Measurements from ENCODE around the gene CATSPERD. TPM values are rescaled to one million over a fixed set of nuclear protein-coding genes. Genes with fewer than 3 reads are reported as not detected.
A peak's percentile ranks its signal among the peaks of the same experiment; 100 is the strongest.

CATSPERD gene
- total and polyA plus RNA-seq, 2 of the 4 experiments (the other 2 are of a cell fraction): not detected

DNA sequence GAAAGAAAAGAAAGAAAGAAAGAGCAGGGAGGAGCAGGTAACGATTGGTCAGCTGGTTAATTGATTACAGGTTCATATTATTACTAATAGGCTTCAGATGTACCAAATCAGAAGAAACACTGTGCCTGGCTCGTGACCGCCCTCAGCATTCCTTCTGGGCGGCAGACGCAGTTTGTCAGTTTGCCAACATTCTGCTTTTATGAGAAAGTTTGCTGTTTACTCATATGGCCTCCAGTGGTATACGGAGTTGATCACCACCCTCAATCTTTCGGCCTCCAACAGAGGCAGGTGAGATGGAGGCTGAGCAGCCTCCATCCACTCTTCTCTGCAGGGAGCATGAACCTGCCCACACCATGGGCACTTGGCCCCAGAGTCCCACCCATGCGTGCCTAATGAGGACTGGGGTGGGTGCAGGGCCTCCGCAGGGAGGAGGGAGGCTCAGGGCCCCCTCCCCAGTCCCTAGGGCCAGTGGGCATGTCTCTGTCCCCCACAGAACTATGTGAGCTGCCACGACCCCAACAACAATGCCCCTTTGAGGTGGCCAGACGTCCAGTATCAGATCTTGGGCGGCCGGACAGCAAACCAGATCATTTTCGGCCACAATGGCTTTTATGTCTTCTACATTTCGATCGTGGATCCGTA lies 55.4 kb downstream of the CATSPERD start:
- H4K20me1 ChIP-seq (ENCODE audit: insufficient read depth, low read length): no peaks in the 10 kb centered on the region
- ChIA-PET POLR2A (ENCODE audit: unreplicated experiment) (no interaction called here), CTCF (no interaction called here)
- no peaks in the 10 kb centered on the region for H3K27me3 ChIP-seq (ENCODE audit: control insufficient read depth, insufficient read depth, low read length)
- no peak overlapping the region for H3K4me3 ChIP-seq (ENCODE audit: insufficient read depth, low read depth, low read length)
- no peak overlapping the region for H4K91ac ChIP-seq (ENCODE audit: insufficient read depth, low read depth, low read length)
- DNase-seq (peak; percentile 51), ATAC-seq (ENCODE audit: low read depth) (no peak)
- 70% methylated on average over 6 of the region's 17 CpGs; no CpG with 5 or more reads in 1 of the 2 experiments for WGBS, 2 experiments (ENCODE audit: extremely low coverage in 2 of 2, insufficient read length in 1 of 2)
- H3K9ac ChIP-seq (ENCODE audit: low read depth, low read length): no peak overlapping the region
- no peak overlapping the region for H4K8ac ChIP-seq (ENCODE audit: low read depth in 2 of 2, low read length in 2 of 2)
- H2BK15ac ChIP-seq (ENCODE audit: low read depth, low read length): no peak overlapping the region
- no peak overlapping the region for H2AFZ ChIP-seq (replicated peaks; ENCODE audit: low read length, poor library complexity)
- peaks cover 4% of the 10 kb centered on the region for H3K4me1 ChIP-seq (ENCODE audit: control insufficient read depth, insufficient read depth, low read length)
- intact Hi-C loops (cut with micrococcal nuclease): no loop called here
- no peak overlapping the region for H3K56ac ChIP-seq (ENCODE audit: extremely low read depth, insufficient read depth, low read length)
- dilution Hi-C loops (cut with HindIII; ENCODE audit: low sequenced_read_pairs, unreplicated experiment): no loop called here
- no peak overlapping the region for H2BK120ac ChIP-seq (ENCODE audit: low read depth, low read length)
- H3K79me1 ChIP-seq (ENCODE audit: low read depth in 1 of 2, low read length in 2 of 2): no peaks in the 10 kb centered on the region
- H2AK9ac ChIP-seq (replicated peaks; ENCODE audit: low read depth, low read length, poor library complexity): no peak overlapping the region
- H3K27ac ChIP-seq (ENCODE audit: insufficient read depth, low read length): no peak overlapping the region
- H3K4ac ChIP-seq (ENCODE audit: low read depth, low read length): no peak overlapping the region
- H2BK20ac ChIP-seq (ENCODE audit: low read depth, low read length): no peak overlapping the region
- no peak overlapping the region for H3K18ac ChIP-seq (ENCODE audit: low read depth, low read length)
- H3K14ac ChIP-seq (replicated peaks; ENCODE audit: low read depth, low read length): no peak overlapping the region
- in situ Hi-C loops (cut with MboI; ENCODE audit: low sequenced_read_pairs): no loop called here
- H3K9me1 ChIP-seq (ENCODE audit: insufficient read depth, low read length): no peaks in the 10 kb centered on the region
- H3K9me3 ChIP-seq (ENCODE audit: control insufficient read depth, insufficient read depth, low read length): no peaks in the 10 kb centered on the region
- no peaks in the 10 kb centered on the region for H3K36me3 ChIP-seq (ENCODE audit: control insufficient read depth, insufficient read depth, low read length)
- no peak overlapping the region for H2AK5ac ChIP-seq (ENCODE audit: low read depth, low read length)
- TF ChIP-seq RCOR1 (IDR thresholded peaks at IDR 0.05; ENCODE audit: insufficient replicate concordance, low read length) (no peak), NFE2L2 (IDR thresholded peaks at IDR 0.05; ENCODE audit: low read depth, low read length) (no peak), CEBPB (IDR thresholded peaks at IDR 0.05; ENCODE audit: low read depth, low read length) (no peak), MXI1 (IDR thresholded peaks at IDR 0.05; ENCODE audit: borderline replicate concordance, low read depth, low read length) (no peak), BHLHE40 (IDR thresholded peaks at IDR 0.05; ENCODE audit: low read depth, low read length) (peak; percentile 64)
- TF ChIP-seq, protein P1, sequence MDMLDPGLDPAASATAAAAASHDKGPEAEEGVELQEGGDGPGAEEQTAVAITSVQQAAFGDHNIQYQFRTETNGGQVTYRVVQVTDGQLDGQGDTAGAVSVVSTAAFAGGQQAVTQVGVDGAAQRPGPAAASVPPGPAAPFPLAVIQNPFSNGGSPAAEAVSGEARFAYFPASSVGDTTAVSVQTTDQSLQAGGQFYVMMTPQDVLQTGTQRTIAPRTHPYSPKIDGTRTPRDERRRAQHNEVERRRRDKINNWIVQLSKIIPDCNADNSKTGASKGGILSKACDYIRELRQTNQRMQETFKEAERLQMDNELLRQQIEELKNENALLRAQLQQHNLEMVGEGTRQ (IDR thresholded peaks at IDR 0.05; ENCODE audit: low read depth, low read length): peak; percentile 11; the same call in 1 of the 2 replicates
- no TSS peak for BruUV-seq (replicated peaks)
- no peak overlapping the region for H3K4me2 ChIP-seq (ENCODE audit: low read depth, low read length)
- no peak overlapping the region for H2BK5ac ChIP-seq (ENCODE audit: low read depth, low read length, poor library complexity, severe bottlenecking)
- H4K5ac ChIP-seq (ENCODE audit: low read depth, low read length): no peak overlapping the region
- no peak overlapping the region for H3K23ac ChIP-seq (ENCODE audit: low read depth, low read length)
